Keratinocyte (primary cell): ENCODE measurements around the gene RAB14. TPM values are rescaled to one million over a fixed set of nuclear protein-coding genes. Genes with fewer than 3 reads are reported as not detected.

ENCODE experiments used
- DNase-seq: peaks from one replicate; pipeline ENCODE4 v3.0.0-alpha.2; 2011; ENCODE audit warnings: low read depth, missing footprints, low spot score
- FAIRE-seq: peaks from 2 replicates; lab custom pipeline; 2011; peaks lifted over from hg19 to GRCh38; lab: Jason Lieb, UNC
- H2AFZ ChIP-seq: 2 replicates; pipeline ENCODE4 v1.6.0; 2012; ENCODE audit warnings: low read length, control low read depth, inconsistent platforms; ENCODE audit not compliant: control insufficient read depth
- H3K27ac ChIP-seq: 2 replicates; pipeline ENCODE4 v1.5.1; 2011; ENCODE audit warnings: low read length; ENCODE audit not compliant: control insufficient read depth, insufficient read depth
- H3K27me3 ChIP-seq: 3 replicates; pipeline ENCODE4 v1.6.0; 2011; ENCODE audit warnings: low read length; ENCODE audit not compliant: control insufficient read depth, insufficient read depth; ENCODE audit errors: extremely low read depth
- H3K36me3 ChIP-seq, 2 experiments: 2 replicates in 1 of 2; 3 replicates in 1 of 2; pipeline ENCODE4 v1.5.1; 2011; ENCODE audit warnings: low read length in 2 of 2, mild to moderate bottlenecking in 1 of 2; ENCODE audit not compliant: control insufficient read depth in 2 of 2, insufficient read depth in 2 of 2; ENCODE audit errors: extremely low read depth in 1 of 2
- H3K4me1 ChIP-seq: 3 replicates; pipeline ENCODE4 v1.5.1; 2011; ENCODE audit warnings: low read length; ENCODE audit not compliant: control insufficient read depth, insufficient read depth; ENCODE audit errors: extremely low read depth
- H3K4me2 ChIP-seq: 3 replicates; pipeline ENCODE4 v1.6.0; 2011; ENCODE audit warnings: low read depth, low read length; ENCODE audit not compliant: control insufficient read depth, insufficient read depth; ENCODE audit errors: extremely low read depth
- H3K4me3 ChIP-seq, 3 experiments: fragments of 200-600 bp in 1 of 3; sonication (generic) in 1 of 3; 2 replicates in 2 of 3; 3 replicates in 1 of 3; pipeline ENCODE4 v1.5.1; 2011 to 2016; ENCODE audit warnings: low read length in 3 of 3, mild to moderate bottlenecking in 3 of 3, control low read depth in 2 of 3, inconsistent platforms in 1 of 3, low read depth in 1 of 3, mixed read lengths in 1 of 3, mixed run types in 1 of 3, moderate library complexity in 1 of 3; ENCODE audit not compliant: control insufficient read depth in 2 of 3, insufficient read depth in 2 of 3; ENCODE audit errors: extremely low read depth in 1 of 3
- H3K79me2 ChIP-seq: 2 replicates; pipeline ENCODE4 v1.6.0; 2012; ENCODE audit warnings: low read length; ENCODE audit not compliant: control insufficient read depth, insufficient read depth
- H3K9ac ChIP-seq: 3 replicates; pipeline ENCODE4 v1.6.0; 2011; ENCODE audit warnings: low read length; ENCODE audit not compliant: control insufficient read depth, insufficient read depth; ENCODE audit errors: extremely low read depth
- H3K9me1 ChIP-seq: 3 replicates; pipeline ENCODE4 v1.6.0; 2011; ENCODE audit warnings: low read length; ENCODE audit not compliant: control insufficient read depth, insufficient read depth; ENCODE audit errors: extremely low read depth
- H3K9me3 ChIP-seq: 2 replicates; pipeline ENCODE4 v1.5.1; 2012; ENCODE audit warnings: low read depth, low read length; ENCODE audit not compliant: control insufficient read depth
- H4K20me1 ChIP-seq: 3 replicates; pipeline ENCODE4 v1.6.0; 2011; ENCODE audit warnings: low read length; ENCODE audit not compliant: control insufficient read depth, insufficient read depth; ENCODE audit errors: extremely low read depth
- EZH2 ChIP-seq: IDR thresholded peaks from one replicate; pipeline ENCODE4 v1.6.1; 2012; ENCODE audit warnings: inconsistent platforms, mild to moderate bottlenecking, low read length, moderate library complexity
- dilution Hi-C: fragments of 300-500 bp; cut with MboI; formaldehyde crosslinking; loops from one replicate; pipeline ENCODE4 v1.7.0; 2020; ENCODE audit warnings: low sequenced_read_pairs; ENCODE audit not compliant: extremely low pct_ligation_motif_present
- polyA plus RNA-seq, 5 experiments: library from polyadenylated mRNA; depleted of rRNA in 3 of 5; stranded (reverse) in 3 of 5; stranded (forward) in 1 of 5; unstranded in 1 of 5; fragments of >200 nt; gene quantifications; 1 replicate in 1 of 5; 2 replicates in 3 of 5; 3 replicates in 1 of 5; pipeline versions ENCODE4 v1.2.1 to v1.2.3, GENCODE V29; 2011 to 2012; ENCODE audit warnings: missing spikeins in 2 of 5, low read depth in 1 of 5, low replicate concordance in 1 of 5
- TF ChIP-seq, protein P1 (sequence below), 3 experiments: IDR thresholded peaks in 1 of 3; conservative IDR thresholded peaks in 1 of 3; optimal IDR thresholded peaks in 1 of 3; 2 replicates in 2 of 3; 3 replicates in 1 of 3; pipeline versions ENCODE3 to v1.5.1; 2011; ENCODE audit warnings: low read length in 3 of 3, mild to moderate bottlenecking in 3 of 3, moderate library complexity in 2 of 3, control low read depth in 1 of 3, inconsistent platforms in 1 of 3; ENCODE audit not compliant: insufficient read depth in 2 of 3; ENCODE audit errors: extremely low read depth in 1 of 3

The RAB14 gene
- polyA plus RNA-seq, 1 donor (not counting 4 experiments of a cell fraction or from before 2014, with no cell fraction given) = 42.8 TPM

DNA sequence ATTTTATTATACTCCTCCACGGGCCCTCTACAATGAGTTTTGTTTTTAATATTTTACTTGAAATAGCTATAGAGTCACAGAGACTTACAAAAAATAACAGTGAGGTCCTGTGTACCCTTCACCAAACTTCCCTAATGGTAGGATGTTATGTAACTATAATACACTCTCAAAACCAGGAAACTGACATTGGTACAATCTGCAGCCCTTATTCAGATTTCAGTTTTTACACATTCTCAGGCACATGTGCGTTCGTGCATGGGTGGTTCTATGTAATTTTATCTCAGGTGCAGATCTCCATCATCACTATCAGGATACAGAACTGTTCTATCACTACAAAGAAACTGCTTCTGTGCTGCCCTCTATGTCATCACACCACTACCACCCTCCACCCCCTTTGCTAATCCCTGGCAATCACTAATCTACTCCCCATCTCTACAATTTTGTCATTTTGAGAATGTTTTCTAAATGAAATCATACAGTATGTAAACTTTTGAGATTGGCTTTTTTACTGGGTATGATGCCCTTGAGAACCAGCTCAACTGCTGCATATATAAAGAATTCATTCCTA lies 16.4 kb downstream of the RAB14 start:
- Histone ChIP-seq H3K9me1 (no peaks in the 10 kb centered on the region), H3K27me3 (no peaks in the 10 kb centered on the region), H3K79me2 (peaks cover 72% of the 10 kb centered on the region), H2AFZ (no peak overlapping the region), H3K4me2 (no peak overlapping the region), H3K27ac (no peak overlapping the region), H3K9ac (no peak overlapping the region), H3K4me1 (peaks cover 9% of the 10 kb centered on the region), H3K4me3 (no peak overlapping the region), H3K9me3 (no peaks in the 10 kb centered on the region), H4K20me1 (no peaks in the 10 kb centered on the region), H3K36me3 (peaks cover 19 to 29% of the 10 kb centered on the region in 2 experiments)
- no peak for TF ChIP-seq EZH2
- TF ChIP-seq, protein P1, sequence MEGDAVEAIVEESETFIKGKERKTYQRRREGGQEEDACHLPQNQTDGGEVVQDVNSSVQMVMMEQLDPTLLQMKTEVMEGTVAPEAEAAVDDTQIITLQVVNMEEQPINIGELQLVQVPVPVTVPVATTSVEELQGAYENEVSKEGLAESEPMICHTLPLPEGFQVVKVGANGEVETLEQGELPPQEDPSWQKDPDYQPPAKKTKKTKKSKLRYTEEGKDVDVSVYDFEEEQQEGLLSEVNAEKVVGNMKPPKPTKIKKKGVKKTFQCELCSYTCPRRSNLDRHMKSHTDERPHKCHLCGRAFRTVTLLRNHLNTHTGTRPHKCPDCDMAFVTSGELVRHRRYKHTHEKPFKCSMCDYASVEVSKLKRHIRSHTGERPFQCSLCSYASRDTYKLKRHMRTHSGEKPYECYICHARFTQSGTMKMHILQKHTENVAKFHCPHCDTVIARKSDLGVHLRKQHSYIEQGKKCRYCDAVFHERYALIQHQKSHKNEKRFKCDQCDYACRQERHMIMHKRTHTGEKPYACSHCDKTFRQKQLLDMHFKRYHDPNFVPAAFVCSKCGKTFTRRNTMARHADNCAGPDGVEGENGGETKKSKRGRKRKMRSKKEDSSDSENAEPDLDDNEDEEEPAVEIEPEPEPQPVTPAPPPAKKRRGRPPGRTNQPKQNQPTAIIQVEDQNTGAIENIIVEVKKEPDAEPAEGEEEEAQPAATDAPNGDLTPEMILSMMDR (optimal IDR thresholded peaks at IDR 0.05 in 1 of 3, IDR thresholded peaks at IDR 0.05 in 1 of 3, conservative IDR thresholded peaks at IDR 0.05 in 1 of 3; ENCODE audit: extremely low read depth in 1 of 3, insufficient read depth in 2 of 3, low read length in 3 of 3) = no peak
- dilution Hi-C loops = no loop called here
- FAIRE-seq (no peak), DNase-seq (no peak)

DNA sequence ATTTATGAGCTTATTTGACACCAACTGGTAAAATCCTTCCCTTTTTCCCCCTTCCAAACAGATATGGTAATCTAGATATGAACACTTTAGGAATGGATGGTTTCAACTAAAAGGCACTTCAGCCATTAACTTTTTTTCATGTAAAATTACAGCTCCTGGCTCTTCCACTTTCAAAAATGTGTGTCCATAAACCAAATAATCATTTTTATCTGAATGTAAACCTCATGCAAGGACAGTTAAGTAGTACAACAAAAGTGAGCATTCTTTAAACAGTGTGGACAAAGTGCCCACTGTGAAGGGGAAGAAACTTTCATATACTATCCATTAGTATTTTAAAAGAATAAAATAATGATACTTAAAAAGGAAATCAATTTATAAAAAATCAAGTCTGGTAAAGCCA lies 17.2 kb downstream of the RAB14 start:
- no peak overlapping the region for H2AFZ ChIP-seq
- H3K9me1 ChIP-seq = no peaks in the 10 kb centered on the region
- no peak for DNase-seq
- no peak overlapping the region for H3K9ac ChIP-seq
- H4K20me1 ChIP-seq = no peaks in the 10 kb centered on the region
- H3K27ac ChIP-seq = no peak overlapping the region
- H3K9me3 ChIP-seq = no peaks in the 10 kb centered on the region
- H3K79me2 ChIP-seq = peaks cover 66% of the 10 kb centered on the region
- TF ChIP-seq, protein P1 (optimal IDR thresholded peaks at IDR 0.05 in 1 of 3, IDR thresholded peaks at IDR 0.05 in 1 of 3, conservative IDR thresholded peaks at IDR 0.05 in 1 of 3; ENCODE audit: extremely low read depth in 1 of 3, insufficient read depth in 2 of 3, low read length in 3 of 3) = no peak
- no peak for TF ChIP-seq EZH2
- FAIRE-seq = no peak
- H3K4me1 ChIP-seq = peaks cover 9% of the 10 kb centered on the region
- no peaks in the 10 kb centered on the region for H3K27me3 ChIP-seq
- H3K4me2 ChIP-seq = no peak overlapping the region
- H3K36me3 ChIP-seq = peaks cover 20 to 33% of the 10 kb centered on the region in 2 experiments
- no peak overlapping the region for H3K4me3 ChIP-seq
- dilution Hi-C loops = no loop called here
